NCI-H524 treated with DMSO at 0.1 percent for 48 hours (cell line): ENCODE results near the gene SAA1.
"Not testable (repeated sequence)": the region's sequence is repeated elsewhere in the genome, so short reads cannot be mapped to it uniquely, and the experiment has no call there.

Experiments used
- DNase-seq: peaks from one replicate; lab custom pipeline; 2025; lab: John Stamatoyannopoulos, UW

Gene SAA1

GRCh38 chr11:18265949-18266348, at the start of gene SAA1:
TSS of gene SAA1 (plus strand) at chr11:18266264. CDS start at chr11:18266888, 624 bp downstream.
- no peak for DNase-seq

- DNase-seq: no peak
Measured at GRCh38 chr11:18221274-18221876, 44.7 kb upstream of the SAA1 start.

- no peak for DNase-seq
Measured at GRCh38 chr11:18222814-18223421, 43.1 kb upstream of the SAA1 start.

- DNase-seq: no peak
Measured at GRCh38 chr11:18223591-18224387, 42.3 kb upstream of the SAA1 start.

- DNase-seq: no peak
Measured at GRCh38 chr11:18225913-18226312, 40.2 kb upstream of the SAA1 start.

GRCh38 chr11:18229501-18229900, 36.6 kb upstream of the SAA1 start:
- DNase-seq: no peak

- no peak for DNase-seq
Measured at GRCh38 chr11:18230859-18231258, 35.2 kb upstream of the SAA1 start.

- no peak for DNase-seq
Measured at GRCh38 chr11:18233912-18234311, 32.2 kb upstream of the SAA1 start.

GRCh38 chr11:18235394-18236334, 30.4 kb upstream of the SAA1 start:
- DNase-seq: no peak

- no peak for DNase-seq
Measured at GRCh38 chr11:18236664-18237356, 29.3 kb upstream of the SAA1 start, which contains the start of gene SAA4. TSS of gene SAA4 (minus strand) at chr11:18236802. CDS start at chr11:18235926, 876 bp downstream.

- DNase-seq: no peak
Measured at GRCh38 chr11:18239655-18240054, 26.4 kb upstream of the SAA1 start.

- peak; percentile 26 for DNase-seq
Measured at GRCh38 chr11:18243783-18244362, 22.2 kb upstream of the SAA1 start.

GRCh38 chr11:18245396-18245795, 20.7 kb upstream of the SAA1 start:
- no peak for DNase-seq

GRCh38 chr11:18246379-18247190, 19.5 kb upstream of the SAA1 start:
- DNase-seq: not testable (repeated sequence)

- not testable (repeated sequence) for DNase-seq
Measured at GRCh38 chr11:18247191-18247581, 18.9 kb upstream of the SAA1 start.

- no peak for DNase-seq
Measured at GRCh38 chr11:18248561-18248960, 17.5 kb upstream of the SAA1 start, which contains the start of gene SAA2. TSS of gene SAA2 (minus strand) at chr11:18248668. CDS start at chr11:18248011, 657 bp downstream.

GRCh38 chr11:18253233-18253632, 12.8 kb upstream of the SAA1 start:
- DNase-seq: no peak

- DNase-seq: no peak
Measured at GRCh38 chr11:18253778-18254338, 12.2 kb upstream of the SAA1 start.

GRCh38 chr11:18254781-18255361, 11.2 kb upstream of the SAA1 start:
- no peak for DNase-seq
